C4-2B (cell line): ENCODE measurements around the gene RIN3.

Source experiments
- ZFX ChIP-seq: fragments of 450-650 bp; IDR thresholded peaks from 2 replicates; pipeline ENCODE4 v1.6.1; 2017
- TF ChIP-seq, protein P1 (sequence below): fragments of 450-650 bp; conservative IDR thresholded peaks from 2 replicates; pipeline ENCODE4 v1.5.1; 2017; ENCODE audit warnings: mild to moderate bottlenecking

DNA sequence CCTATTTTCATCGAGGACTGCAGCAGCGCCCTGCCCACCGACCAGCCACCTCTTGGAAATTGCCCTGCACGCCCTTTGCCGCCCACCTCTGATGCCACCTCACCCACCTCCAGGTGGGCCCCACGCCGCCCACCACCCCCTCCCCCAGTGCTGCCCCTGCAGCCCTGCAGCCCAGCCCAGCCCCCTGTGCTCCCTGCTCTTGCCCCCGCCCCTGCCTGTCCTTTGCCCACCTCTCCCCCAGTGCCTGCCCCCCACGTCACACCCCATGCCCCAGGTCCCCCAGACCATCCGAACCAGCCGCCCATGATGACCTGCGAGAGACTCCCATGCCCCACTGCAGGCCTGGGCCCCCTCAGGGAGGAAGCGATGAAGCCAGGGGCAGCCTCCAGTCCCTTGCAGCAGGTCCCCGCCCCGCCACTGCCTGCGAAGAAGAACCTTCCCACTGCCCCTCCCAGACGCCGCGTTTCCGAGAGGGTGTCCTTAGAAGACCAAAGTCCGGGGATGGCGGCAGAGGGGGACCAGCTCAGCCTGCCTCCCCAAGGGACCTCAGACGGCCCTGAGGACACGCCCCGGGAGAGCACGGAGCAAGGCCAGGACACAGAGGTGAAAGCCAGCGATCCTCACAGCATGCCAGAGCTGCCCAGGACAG is 138.3 kb downstream of the RIN3 start:
- TF ChIP-seq, protein P1, sequence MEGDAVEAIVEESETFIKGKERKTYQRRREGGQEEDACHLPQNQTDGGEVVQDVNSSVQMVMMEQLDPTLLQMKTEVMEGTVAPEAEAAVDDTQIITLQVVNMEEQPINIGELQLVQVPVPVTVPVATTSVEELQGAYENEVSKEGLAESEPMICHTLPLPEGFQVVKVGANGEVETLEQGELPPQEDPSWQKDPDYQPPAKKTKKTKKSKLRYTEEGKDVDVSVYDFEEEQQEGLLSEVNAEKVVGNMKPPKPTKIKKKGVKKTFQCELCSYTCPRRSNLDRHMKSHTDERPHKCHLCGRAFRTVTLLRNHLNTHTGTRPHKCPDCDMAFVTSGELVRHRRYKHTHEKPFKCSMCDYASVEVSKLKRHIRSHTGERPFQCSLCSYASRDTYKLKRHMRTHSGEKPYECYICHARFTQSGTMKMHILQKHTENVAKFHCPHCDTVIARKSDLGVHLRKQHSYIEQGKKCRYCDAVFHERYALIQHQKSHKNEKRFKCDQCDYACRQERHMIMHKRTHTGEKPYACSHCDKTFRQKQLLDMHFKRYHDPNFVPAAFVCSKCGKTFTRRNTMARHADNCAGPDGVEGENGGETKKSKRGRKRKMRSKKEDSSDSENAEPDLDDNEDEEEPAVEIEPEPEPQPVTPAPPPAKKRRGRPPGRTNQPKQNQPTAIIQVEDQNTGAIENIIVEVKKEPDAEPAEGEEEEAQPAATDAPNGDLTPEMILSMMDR: no peak
- no peak for TF ChIP-seq ZFX
